Smooth muscle cell of bladder (primary cell): ENCODE data around the gene RBM33. TPM values are rescaled to one million over a fixed set of nuclear protein-coding genes. Genes with fewer than 3 reads are reported as not detected.

Source experiments
- total RNA-seq: library from RNA; depleted of rRNA; stranded (reverse); fragments of >200 nt; gene quantifications from 2 replicates; pipeline ENCODE4 v1.2.3, GENCODE V29; 2014

The RBM33 gene
- total RNA-seq = 22.2 and 24.4 TPM in 2 replicates

DNA sequence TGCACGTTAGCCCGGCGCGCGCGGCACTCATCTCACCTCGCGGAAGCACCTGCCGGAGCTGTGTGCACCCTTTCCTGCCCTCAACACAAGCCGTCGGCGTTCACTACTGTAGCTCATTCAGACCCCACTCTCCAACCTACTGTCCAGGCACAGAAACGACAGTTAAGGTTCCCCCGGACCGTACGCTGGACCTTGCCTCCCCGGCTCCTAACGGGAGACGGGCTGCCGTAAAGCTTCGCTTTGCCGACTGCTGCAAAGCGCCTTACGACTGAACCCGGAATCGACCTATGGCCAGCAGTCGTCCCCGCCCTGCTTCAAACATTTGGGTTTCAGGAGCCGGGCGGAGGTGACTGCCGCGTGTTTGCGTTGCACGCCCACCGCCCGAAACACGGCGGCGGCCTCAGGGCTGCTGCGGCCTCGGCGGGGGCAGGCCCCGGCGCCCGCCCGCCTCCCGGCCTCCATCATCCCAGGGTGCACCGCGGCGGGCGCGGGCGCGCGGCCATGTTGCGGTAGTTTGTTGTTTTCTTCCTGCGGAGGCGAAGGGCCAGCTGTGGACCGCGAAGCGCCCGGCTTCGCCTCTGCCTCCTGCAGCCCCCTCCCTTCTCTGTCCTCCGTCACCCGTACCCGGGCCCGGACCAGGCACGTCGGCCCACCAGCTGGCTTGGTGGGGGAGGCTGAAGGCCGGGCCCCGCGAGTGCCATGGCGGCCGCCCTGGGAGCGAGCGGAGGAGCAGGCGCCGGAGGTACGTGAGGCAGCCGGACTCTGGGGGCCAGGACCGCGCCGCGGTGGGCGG lies at the start of gene RBM33:
TSS of gene RBM33 (plus strand) at position 484 of the 793 bp plus-strand sequence. CDS start at position 700, 216 bp downstream.

GRCh38 chr7:155811895-155812761 lies 167.7 kb downstream of the RBM33 start, which contains the start of gene SHH:
TSS of gene SHH (minus strand) at chr7:155812463. CDS start at chr7:155812122, 341 bp downstream.

Other genes with a start within 250 kb of the RBM33 start
- under 0.01 TPM in 1 of 2 replicates, not detected in the other for gene EN2, start 186.5 kb upstream of the RBM33 start, total RNA-seq
- gene CNPY1, start 98.1 kb upstream of the RBM33 start, total RNA-seq = not detected in 2 replicates
- gene SHH, start 167.8 kb downstream of the RBM33 start, total RNA-seq = not detected in 2 replicates